A673 (cell line): ENCODE data around the gene SH3PXD2B. TPM values are rescaled to one million over a fixed set of nuclear protein-coding genes. Genes with fewer than 3 reads are reported as not detected.
"Not testable (repeated sequence)": the region's sequence is repeated elsewhere in the genome, so short reads cannot be mapped to it uniquely, and the experiment has no call there.

Experiments used
- BruUV-seq: library from RNA; stranded (reverse); fragments of 400-500 nt; replicated peaks from 2 replicates; lab custom pipeline; 2021; lab: Mats Ljungman, UMichigan
- CTCF ChIA-PET: fragments of 300-600 bp; sonication (Branson Sonifier 250); formaldehyde crosslinking; loops from one replicate; lab custom pipeline; 2022; ENCODE audit warnings: antibody characterized with exemption; lab: Charles Lee
- POLR2A ChIA-PET: fragments of 300-600 bp; sonication (Branson Sonifier 250); formaldehyde crosslinking; loops from one replicate; lab custom pipeline; 2022; ENCODE audit warnings: antibody characterized with exemption; ENCODE audit not compliant: low non-redundant PET; lab: Charles Lee
- DNase-seq: peaks from one replicate; pipeline ENCODE4 v3.0.0-alpha.2; 2015; ENCODE audit warnings: low spot score
- H3K27ac ChIP-seq: fragments of 200-600 bp; sonication (generic); 2 replicates; pipeline ENCODE4 v1.5.1; 2016; ENCODE audit warnings: mixed run types, low read depth, mild to moderate bottlenecking, mixed read lengths, antibody characterized with exemption, low read length; ENCODE audit not compliant: poor library complexity, severe bottlenecking
- H3K27me3 ChIP-seq: fragments of 200-600 bp; sonication (generic); replicated peaks from 2 replicates; pipeline ENCODE4 v1.6.1; 2017; ENCODE audit warnings: mixed run types, low read depth, mild to moderate bottlenecking, mixed read lengths, antibody characterized with exemption, low read length; ENCODE audit not compliant: insufficient read depth, poor library complexity
- H3K36me3 ChIP-seq: fragments of 200-600 bp; sonication (generic); 2 replicates; pipeline ENCODE4 v1.6.1; 2016; ENCODE audit warnings: mixed run types, mild to moderate bottlenecking, mixed read lengths, antibody characterized with exemption, low read length; ENCODE audit not compliant: insufficient read depth, poor library complexity, severe bottlenecking
- H3K4me1 ChIP-seq: fragments of 200-600 bp; sonication (generic); 2 replicates; pipeline ENCODE4 v1.6.1; 2017; ENCODE audit warnings: mixed run types, mild to moderate bottlenecking, mixed read lengths, antibody characterized with exemption, low read length; ENCODE audit not compliant: insufficient read depth, poor library complexity, severe bottlenecking
- H3K4me3 ChIP-seq: fragments of 200-600 bp; sonication (generic); 2 replicates; pipeline ENCODE4 v1.5.1; 2016; ENCODE audit warnings: low read depth, mixed run types, mild to moderate bottlenecking, mixed read lengths, low read length; ENCODE audit not compliant: poor library complexity, severe bottlenecking
- H3K9me3 ChIP-seq: fragments of 200-600 bp; sonication (generic); 2 replicates; pipeline ENCODE4 v1.6.1; 2016; ENCODE audit warnings: mixed run types, low read depth, mild to moderate bottlenecking, mixed read lengths, antibody characterized with exemption, low read length; ENCODE audit not compliant: poor library complexity, severe bottlenecking
- CTCF ChIP-seq: fragments of 300-800, 200-600 bp; sonication (generic); conservative IDR thresholded peaks from 2 replicates; pipeline ENCODE4 v1.5.1; 2017; ENCODE audit warnings: low read depth, mild to moderate bottlenecking, antibody characterized with exemption, low read length, moderate library complexity, mixed read lengths
- EZH2 ChIP-seq: fragments of 200-600 bp; sonication (generic); IDR thresholded peaks from 2 replicates; pipeline ENCODE4 v1.6.1; 2017; ENCODE audit warnings: borderline replicate concordance, low read depth, mild to moderate bottlenecking, mixed read lengths, antibody characterized with exemption, low read length; ENCODE audit not compliant: poor library complexity, severe bottlenecking
- intact Hi-C: fragments of 100-400 bp; cut with micrococcal nuclease; formaldehyde crosslinking; loops from one replicate; pipeline ENCODE4 v1.10.0; 2022; ENCODE audit not compliant: unreplicated experiment
- total RNA-seq: library from RNA; stranded (reverse); gene quantifications from 2 replicates; pipeline ENCODE4 v1.2.3, GENCODE V29; 2021

Gene SH3PXD2B
- total RNA-seq, 1 experiment from 2014 or later: 28.1 TPM

- no TSS peak for BruUV-seq
- CTCF ChIA-PET: no interaction called here
- H3K36me3 ChIP-seq: no peaks in the 10 kb centered on the region
- H3K27ac ChIP-seq: no peak overlapping the region
- H3K27me3 ChIP-seq: no peaks in the 10 kb centered on the region
- no peaks in the 10 kb centered on the region for H3K4me1 ChIP-seq
- DNase-seq: no peak
- POLR2A ChIA-PET: no interaction called here
- no peaks in the 10 kb centered on the region for H3K9me3 ChIP-seq
- TF ChIP-seq EZH2 (no peak), CTCF (no peak)
- H3K4me3 ChIP-seq: no peak overlapping the region
- intact Hi-C loops: no loop called here
These were observed 103.0 kb downstream of the SH3PXD2B start for GRCh38 chr5:172351240-172351778.

DNA sequence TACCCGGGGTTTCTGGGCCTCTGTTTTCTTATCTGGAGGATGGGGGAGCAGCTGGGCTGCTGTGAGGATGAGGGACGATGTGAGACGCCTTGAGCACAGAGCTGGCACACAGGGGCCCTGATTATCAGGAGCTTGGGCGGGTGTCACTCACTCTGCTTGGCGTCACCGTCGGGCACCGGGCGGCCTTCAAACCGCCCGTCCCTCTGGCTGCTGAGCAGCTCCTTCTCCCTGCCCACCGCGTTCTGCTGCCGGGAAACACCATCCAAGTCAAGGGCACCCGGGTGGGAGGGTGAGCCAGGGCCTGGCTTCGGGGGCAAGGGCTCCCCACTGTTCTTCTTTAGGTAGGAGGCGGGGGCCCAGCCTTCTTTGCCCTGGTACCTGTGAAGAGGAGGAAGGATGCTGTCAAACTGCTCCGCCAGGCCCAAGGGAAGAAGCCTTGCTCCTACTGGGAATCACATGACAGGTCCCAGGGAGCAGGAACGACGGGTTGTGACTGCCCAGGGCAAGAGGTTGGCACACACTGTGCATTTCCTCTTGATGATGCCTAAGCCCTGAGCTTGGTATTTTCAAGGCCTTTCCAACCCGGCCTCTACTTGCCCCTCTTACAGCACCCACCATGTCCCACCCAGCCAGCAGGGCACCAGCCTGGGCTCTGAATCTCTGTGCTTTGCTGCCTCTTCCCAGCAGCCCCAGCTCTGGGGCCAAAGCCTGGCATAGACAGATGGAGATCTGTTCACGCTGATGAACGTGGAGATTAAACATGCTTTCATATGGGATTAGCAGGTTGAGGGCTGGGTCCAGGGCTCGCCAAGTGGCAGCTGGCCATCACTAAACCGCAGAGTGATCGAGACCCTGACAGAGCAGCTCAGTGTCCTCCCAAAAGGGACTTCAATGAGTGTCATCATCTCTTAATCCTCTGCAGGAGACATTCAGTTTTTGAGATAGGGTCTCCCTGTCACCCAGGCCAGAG, 103.8 kb downstream of the SH3PXD2B start:
- DNase-seq: no peak
- TF ChIP-seq EZH2: no peak
- no peak for TF ChIP-seq CTCF
- no peak overlapping the region for H3K4me3 ChIP-seq
- H3K27me3 ChIP-seq: no peaks in the 10 kb centered on the region
- CTCF ChIA-PET: no interaction called here
- no TSS peak for BruUV-seq
- intact Hi-C loops: no loop called here
- no peak overlapping the region for H3K27ac ChIP-seq
- no peaks in the 10 kb centered on the region for H3K36me3 ChIP-seq
- POLR2A ChIA-PET: no interaction called here
- H3K4me1 ChIP-seq: no peaks in the 10 kb centered on the region
- H3K9me3 ChIP-seq: no peaks in the 10 kb centered on the region

GRCh38 chr5:172348733-172349132, 105.6 kb downstream of the SH3PXD2B start:
- POLR2A ChIA-PET, CTCF ChIA-PET, H3K27me3 ChIP-seq, H3K4me3 ChIP-seq, H3K9me3 ChIP-seq, DNase-seq, intact Hi-C loops, H3K4me1 ChIP-seq, BruUV-seq, H3K27ac ChIP-seq, H3K36me3 ChIP-seq: not testable (repeated sequence)
